Measurements from ENCODE around the gene SATB2.

DNA sequence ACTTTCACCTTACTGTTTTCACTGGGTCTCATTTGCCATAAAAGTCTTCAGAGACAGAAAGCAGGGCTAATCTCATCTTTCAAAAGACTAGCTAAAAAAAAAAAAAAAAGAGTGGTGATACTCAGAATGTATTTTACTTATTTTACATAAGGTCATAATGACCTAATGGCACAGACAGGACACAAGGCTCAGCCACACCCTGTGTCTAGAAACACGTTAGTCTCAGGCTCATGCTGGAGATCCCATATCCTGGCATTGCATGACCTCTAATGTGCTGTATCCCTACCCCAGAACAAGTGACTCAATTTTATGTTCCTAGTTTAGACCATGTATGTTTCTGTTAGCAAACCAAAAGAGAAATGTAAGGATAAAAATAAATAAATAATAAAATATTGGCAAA, 115.4 kb downstream of the SATB2 start:
- TF ChIP-seq CTCF (IDR thresholded peaks at IDR 0.05) = no peak
- no peak for TF ChIP-seq EP300 (IDR thresholded peaks at IDR 0.05)
- TF ChIP-seq POLR2A (IDR thresholded peaks at IDR 0.05; ENCODE audit: low read depth) = no peak
- no peak for TF ChIP-seq POLR2AphosphoS5 (IDR thresholded peaks at IDR 0.05)

Data from esophagus muscularis mucosa (tissue), 4 donors.